ENCODE results near the gene CNTNAP5. TPM values are rescaled to one million over a fixed set of nuclear protein-coding genes. Genes with fewer than 3 reads are reported as not detected.

The CNTNAP5 gene
- total and polyA plus RNA-seq, 9 of the 15 experiments (the other 6 are each of a cell fraction or from before 2014, with no cell fraction given): not detected

DNA sequence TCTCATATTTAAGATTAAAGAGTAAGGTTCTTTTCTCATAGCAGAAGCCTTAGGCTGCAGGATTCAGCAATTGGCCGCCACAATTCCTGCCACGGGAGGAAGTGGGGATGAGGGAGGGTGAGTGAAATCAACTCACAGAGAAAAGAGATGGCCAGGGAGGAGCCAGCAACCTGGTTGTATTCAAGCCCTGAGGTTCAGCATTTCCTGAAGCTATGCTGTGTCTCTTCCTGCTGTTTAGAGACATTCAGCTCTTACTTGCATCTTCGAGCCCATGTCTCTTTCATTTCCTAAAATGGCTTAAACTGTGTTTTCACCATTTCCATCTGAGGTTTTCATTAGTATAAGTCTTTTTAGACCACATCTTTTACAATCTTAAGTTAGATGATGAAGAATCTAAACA, 522.6 kb downstream of the CNTNAP5 start (continued):
- no peak for TF ChIP-seq ZBTB11 (CRISPR knock-in tag; IDR thresholded peaks at IDR 0.05)

- no peaks in the 10 kb centered on the region for H3K27me3 ChIP-seq (ENCODE audit: control insufficient read depth in 2 of 2, insufficient read depth in 2 of 2, low read length in 2 of 2)
- no peak overlapping the region for H3K4me2 ChIP-seq (ENCODE audit: insufficient read depth, low read length)
- H3K36me3 ChIP-seq (ENCODE audit: control insufficient read depth, insufficient read depth, low read length): no peaks in the 10 kb centered on the region
- ChIA-PET CTCF (ENCODE audit: low intra/inter-chr PET ratio) (no interaction called here), POLR2A (no interaction called here)
- no peaks in the 10 kb centered on the region for H3K9me3 ChIP-seq (replicated peaks; ENCODE audit: control insufficient read depth, insufficient read depth, low read depth, low read length)
- no peaks in the 10 kb centered on the region for H3K79me2 ChIP-seq (ENCODE audit: control insufficient read depth, insufficient read depth, low read length)
- DNase-seq (ENCODE audit: extremely low read depth in 1 of 4, low spot score in 3 of 4) (no peak), FAIRE-seq (no peak), ATAC-seq (no peak)
- H3K9me1 ChIP-seq (ENCODE audit: control insufficient read depth, insufficient read depth, low read length): no peaks in the 10 kb centered on the region
- no peak overlapping the region for H3K27ac ChIP-seq (ENCODE audit: extremely low read depth, low read depth, low read length)
- H2AFZ ChIP-seq (ENCODE audit: low read depth, low read length): no peak overlapping the region
- no TSS peak for BruUV-seq (replicated peaks)
- intact Hi-C loops (cut with micrococcal nuclease): no loop called here
- H3K9ac ChIP-seq (ENCODE audit: insufficient read depth in 1 of 2, low read depth in 2 of 2, low read length in 2 of 2): no peak overlapping the region
- WGBS (ENCODE audit: insufficient coverage, low coverage, missing lambda C conversion rate): 2% methylated on average over 6 of the region's 6 CpGs
- in situ Hi-C loops (cut with MboI): no loop called here
- no peaks in the 10 kb centered on the region for H3K4me1 ChIP-seq (replicated peaks in 1 of 2; ENCODE audit: control insufficient read depth in 2 of 2, insufficient read depth in 2 of 2, low read length in 2 of 2)
- H3K4me3 ChIP-seq: no peak overlapping the region
- H4K20me1 ChIP-seq (replicated peaks; ENCODE audit: control insufficient read depth, insufficient read depth, low read length): no peaks in the 10 kb centered on the region
- no peak for TF ChIP-seq NFIX (CRISPR knock-in tag; IDR thresholded peaks at IDR 0.05; ENCODE audit: low read depth)
- TF ChIP-seq ZNF707 (CRISPR knock-in tag; conservative IDR thresholded peaks at IDR 0.05): no peak
- TF ChIP-seq NFYB (IDR thresholded peaks at IDR 0.05; ENCODE audit: extremely low read depth, insufficient read length): no peak
- TF ChIP-seq ZNF76 (CRISPR knock-in tag; IDR thresholded peaks at IDR 0.05; ENCODE audit: borderline replicate concordance): no peak
- TF ChIP-seq MTA1 (IDR thresholded peaks at IDR 0.05; ENCODE audit: borderline replicate concordance): no peak
- no peak for TF ChIP-seq RAD21 (CRISPR knock-in tag; conservative IDR thresholded peaks at IDR 0.05 in 1 of 2, IDR thresholded peaks at IDR 0.05 in 1 of 2)
Measured at GRCh38 chr2:124558277-124558905, 533.3 kb downstream of the CNTNAP5 start.

All from K562 (cell line).